GM18873 (cell line): Measurements from ENCODE around the gene ATP1A4.
"Not testable (repeated sequence)": the region's sequence is repeated elsewhere in the genome, so short reads cannot be mapped to it uniquely, and the experiment has no call there.

Experiments
- ATAC-seq: cut with Tn5 transposase; IDR thresholded peaks from one replicate; pipeline ENCODE4 v1.9.1; 2021; ENCODE audit warnings: mild to moderate bottlenecking, moderate library complexity, moderate number of reproducible peaks; ENCODE audit not compliant: unreplicated experiment, low FRiP score

ATP1A4 gene

GRCh38 chr1:160122978-160123495 lies 28.4 kb upstream of the ATP1A4 start:
- ATAC-seq, result no peak

GRCh38 chr1:160123726-160124125 lies 27.7 kb upstream of the ATP1A4 start:
- no peak for ATAC-seq

- ATAC-seq, result no peak
These were observed 26.5 kb upstream of the ATP1A4 start for GRCh38 chr1:160124705-160125478.

GRCh38 chr1:160125746-160126145 lies 25.7 kb upstream of the ATP1A4 start:
- ATAC-seq, result no peak

- not testable (repeated sequence) for ATAC-seq
These were observed 25.1 kb upstream of the ATP1A4 start for GRCh38 chr1:160126342-160126741.

- ATAC-seq, result no peak
These were observed 24.0 kb upstream of the ATP1A4 start for GRCh38 chr1:160127381-160127780.

- ATAC-seq, result no peak
These were observed 23.4 kb upstream of the ATP1A4 start for GRCh38 chr1:160127865-160128523.

GRCh38 chr1:160128636-160129035 lies 22.8 kb upstream of the ATP1A4 start:
- ATAC-seq, result no peak

GRCh38 chr1:160129046-160129445 lies 22.4 kb upstream of the ATP1A4 start:
- ATAC-seq, result no peak

- ATAC-seq, result no peak
These were observed 21.8 kb upstream of the ATP1A4 start for GRCh38 chr1:160129558-160129957.

- no peak for ATAC-seq
These were observed 21.4 kb upstream of the ATP1A4 start for GRCh38 chr1:160129966-160130365.

GRCh38 chr1:160130486-160130885 lies 20.9 kb upstream of the ATP1A4 start:
- ATAC-seq, result no peak

GRCh38 chr1:160130939-160131338 lies 20.5 kb upstream of the ATP1A4 start:
- ATAC-seq, result no peak

- no peak for ATAC-seq
These were observed 19.4 kb upstream of the ATP1A4 start for GRCh38 chr1:160131803-160132565.

GRCh38 chr1:160133990-160134770 lies 17.2 kb upstream of the ATP1A4 start:
- ATAC-seq, result no peak

- ATAC-seq, result no peak
These were observed 16.4 kb upstream of the ATP1A4 start for GRCh38 chr1:160134791-160135572.

- no peak for ATAC-seq
These were observed 15.1 kb upstream of the ATP1A4 start for GRCh38 chr1:160136121-160136925.

- ATAC-seq, result no peak
These were observed 14.5 kb upstream of the ATP1A4 start for GRCh38 chr1:160136926-160137200.
